HepG2 (cell line): Measurements from ENCODE around the gene TGFBI. TPM values are rescaled to one million over a fixed set of nuclear protein-coding genes. Genes with fewer than 3 reads are reported as not detected.

Source experiments
- ATF7-NPFF ChIP-seq: sonication (generic); formaldehyde crosslinking; IDR thresholded peaks from 2 replicates; pipeline ENCODE4 v1.8.1; 2023; ENCODE audit warnings: mild to moderate bottlenecking, low read depth, missing genetic modification reagents, moderate library complexity
- CSRNP1 ChIP-seq: sonication (generic); formaldehyde crosslinking; IDR thresholded peaks from 2 replicates; pipeline ENCODE4 v1.8.1; 2023; ENCODE audit warnings: mild to moderate bottlenecking, missing genetic modification reagents
- EHMT2 ChIP-seq: fragments of 200-600 bp; sonication (generic); IDR thresholded peaks from 2 replicates; pipeline ENCODE4 v1.7.0; 2017; ENCODE audit warnings: antibody characterized with exemption, low read depth, low read length, borderline replicate concordance
- EP300 ChIP-seq, 3 experiments: sonication (generic) in 1 of 3; formaldehyde crosslinking in 1 of 3; IDR thresholded peaks; 2 replicates each; pipeline versions ENCODE4 v1.5.1 to v1.6.1; 2011 to 2020; ENCODE audit warnings: low read depth in 2 of 3, low read length in 2 of 3, borderline replicate concordance in 1 of 3, improper control_type of control experiment in 1 of 3, mild to moderate bottlenecking in 1 of 3, missing genetic modification reagents in 1 of 3, moderate library complexity in 1 of 3
- EZH2 ChIP-seq: conservative IDR thresholded peaks from 2 replicates; pipeline ENCODE4 v1.6.1; 2012; ENCODE audit warnings: mild to moderate bottlenecking, low read depth, low read length, moderate library complexity
- FOSL2 ChIP-seq: sonication (generic); formaldehyde crosslinking; IDR thresholded peaks from 2 replicates; pipeline ENCODE4 v1.4.0; 2020; ENCODE audit warnings: missing genetic modification reagents
- FOXA3 ChIP-seq: IDR thresholded peaks from 2 replicates; pipeline ENCODE4 v1.6.1; 2016; ENCODE audit warnings: missing genetic modification reagents, missing compliant biosample characterization
- GATAD2A ChIP-seq: IDR thresholded peaks from 2 replicates; pipeline ENCODE4 v1.6.1; 2016
- SKI ChIP-seq: fragments of 450-650 bp; IDR thresholded peaks from one replicate; pipeline ENCODE4 v1.6.1; 2018; ENCODE audit warnings: mild to moderate bottlenecking; ENCODE audit not compliant: partially characterized antibody
- SUZ12 ChIP-seq: fragments of 150-350 bp; IDR thresholded peaks from 2 replicates; pipeline ENCODE4 v1.6.1; 2014; ENCODE audit warnings: low read depth, low read length
- USF2 ChIP-seq, 2 experiments: sonication (generic) in 1 of 2; formaldehyde crosslinking in 1 of 2; IDR thresholded peaks; 2 replicates each; pipeline versions ENCODE4 v1.5.1 to v1.6.1; 2011 to 2020; ENCODE audit warnings: borderline replicate concordance in 1 of 2, low read depth in 1 of 2, low read length in 1 of 2, mild to moderate bottlenecking in 1 of 2, missing genetic modification reagents in 1 of 2, moderate library complexity in 1 of 2
- ZFP62 ChIP-seq: sonication (generic); formaldehyde crosslinking; IDR thresholded peaks from 2 replicates; pipeline ENCODE4 v1.4.0; 2020; ENCODE audit warnings: missing genetic modification reagents
- ZNF180 ChIP-seq: sonication (generic); formaldehyde crosslinking; IDR thresholded peaks from 2 replicates; pipeline ENCODE4 v1.4.0; 2020; ENCODE audit warnings: low read depth, missing genetic modification reagents, borderline replicate concordance
- polyA plus RNA-seq, 8 experiments: library from polyadenylated mRNA; depleted of rRNA in 3 of 8; stranded (reverse) in 7 of 8; unstranded in 1 of 8; fragments of >200 nt; fragmentation: Illumina TruSeq in 4 of 8; extraction: Trizol in 4 of 8; gene quantifications; 2 replicates each; pipeline versions ENCODE4 v1.2.1 to v1.2.3, GENCODE V29; 2011 to 2016; ENCODE audit warnings: low read depth in 4 of 8, missing spikeins in 1 of 8, mixed read lengths in 1 of 8; ENCODE audit not compliant: insufficient read depth in 1 of 8
- total RNA-seq, 5 experiments: library from RNA; depleted of rRNA; stranded (reverse); fragments of >200 nt; fragmentation: Illumina TruSeq; extraction: Trizol; gene quantifications; 2 replicates each; pipeline ENCODE4 v1.2.3, GENCODE V29; 2016; ENCODE audit warnings: low read depth in 1 of 5

Gene TGFBI
- total and polyA plus RNA-seq, 2 of the 13 experiments (the other 11 are each of a cell fraction or from before 2014, with no cell fraction given) = 275 to 457 TPM

DNA sequence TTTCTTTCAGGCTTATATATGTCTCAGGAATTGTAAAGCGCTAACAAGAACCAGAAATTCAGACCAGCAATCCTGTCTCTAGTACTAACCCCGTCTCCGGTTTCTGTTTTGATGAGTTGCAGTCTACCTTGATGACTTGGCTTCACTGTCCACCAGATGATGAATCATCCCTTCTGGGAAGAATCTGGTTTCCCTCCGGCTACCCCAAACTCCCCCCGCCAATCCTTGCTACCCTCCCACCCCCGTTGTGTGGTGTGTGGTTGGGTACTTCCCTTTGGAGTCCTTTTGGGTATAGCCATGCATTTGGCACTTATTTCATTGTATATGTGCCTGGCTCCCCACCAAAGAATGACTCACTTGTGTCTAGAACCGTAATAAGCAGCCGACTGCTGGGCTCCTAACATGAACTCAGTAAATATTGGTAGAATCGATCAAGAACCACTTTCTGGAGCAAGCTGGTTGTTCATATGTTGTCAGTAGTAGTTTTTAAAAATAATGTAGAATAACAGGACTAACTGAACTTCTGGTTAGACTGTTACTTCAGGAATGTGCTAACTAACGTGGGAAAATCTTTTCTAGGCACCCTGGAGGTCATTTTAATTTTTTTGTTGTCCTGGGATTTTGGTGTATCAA, 8.3 kb upstream of the TGFBI start (continued):
- TF ChIP-seq EP300 (IDR thresholded peaks at IDR 0.05; ENCODE audit: low read depth in 2 of 2, low read length in 2 of 2) (peak in 1 of 2 experiments; percentile 18; a peak in 1 of 4 replicates), EP300 (CRISPR knock-in tag; IDR thresholded peaks at IDR 0.05; ENCODE audit: borderline replicate concordance) (no peak), ZFP62 (CRISPR knock-in tag) (no peak), EZH2 (no peak), ZNF180 (CRISPR knock-in tag) (no peak), SUZ12 (no peak), EHMT2 (no peak), ATF7-NPFF (no peak), CSRNP1 (CRISPR knock-in tag) (no peak), FOXA3 (CRISPR knock-in tag) (peak; percentile 55), FOSL2 (CRISPR knock-in tag) (peak; percentile 82), GATAD2A (peak; percentile 46; the same call in 1 of the 2 replicates), USF2 (IDR thresholded peaks at IDR 0.05; ENCODE audit: low read depth, low read length) (no peak), USF2 (CRISPR knock-in tag; IDR thresholded peaks at IDR 0.05; ENCODE audit: borderline replicate concordance) (no peak), SKI (peak; percentile 37)
- TF ChIP-seq, all 625 proteins: peak for 13
